ENCODE data around the gene SCUBE1. TPM values are rescaled to one million over a fixed set of nuclear protein-coding genes. Genes with fewer than 3 reads are reported as not detected.
A peak's percentile ranks its signal among the peaks of the same experiment; 100 is the strongest.

Gene SCUBE1
- total and polyA plus RNA-seq, 4 donors: 1.6 to 7.9 (median 5.0) TPM

- TF ChIP-seq, protein P1, sequence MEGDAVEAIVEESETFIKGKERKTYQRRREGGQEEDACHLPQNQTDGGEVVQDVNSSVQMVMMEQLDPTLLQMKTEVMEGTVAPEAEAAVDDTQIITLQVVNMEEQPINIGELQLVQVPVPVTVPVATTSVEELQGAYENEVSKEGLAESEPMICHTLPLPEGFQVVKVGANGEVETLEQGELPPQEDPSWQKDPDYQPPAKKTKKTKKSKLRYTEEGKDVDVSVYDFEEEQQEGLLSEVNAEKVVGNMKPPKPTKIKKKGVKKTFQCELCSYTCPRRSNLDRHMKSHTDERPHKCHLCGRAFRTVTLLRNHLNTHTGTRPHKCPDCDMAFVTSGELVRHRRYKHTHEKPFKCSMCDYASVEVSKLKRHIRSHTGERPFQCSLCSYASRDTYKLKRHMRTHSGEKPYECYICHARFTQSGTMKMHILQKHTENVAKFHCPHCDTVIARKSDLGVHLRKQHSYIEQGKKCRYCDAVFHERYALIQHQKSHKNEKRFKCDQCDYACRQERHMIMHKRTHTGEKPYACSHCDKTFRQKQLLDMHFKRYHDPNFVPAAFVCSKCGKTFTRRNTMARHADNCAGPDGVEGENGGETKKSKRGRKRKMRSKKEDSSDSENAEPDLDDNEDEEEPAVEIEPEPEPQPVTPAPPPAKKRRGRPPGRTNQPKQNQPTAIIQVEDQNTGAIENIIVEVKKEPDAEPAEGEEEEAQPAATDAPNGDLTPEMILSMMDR (IDR thresholded peaks at IDR 0.05; ENCODE audit: control extremely low read depth, extremely low read depth): no peak
- no peaks in the 10 kb centered on the region for H3K27me3 ChIP-seq (ENCODE audit: control insufficient read depth in 3 of 3, insufficient read depth in 3 of 3, low read length in 2 of 3)
- no peak for DNase-seq
- no peak overlapping the region for H3K27ac ChIP-seq (ENCODE audit: low read depth in 1 of 2, low read length in 1 of 2)
- no peak for ATAC-seq (ENCODE audit: insufficient read depth, low FRiP score)
- peaks cover 0 to 8% (median 0%) of the 10 kb centered on the region in 5 donors for H3K4me1 ChIP-seq (ENCODE audit: control insufficient read depth in 5 of 5, insufficient read depth in 5 of 5, low read length in 5 of 5)
- no peak overlapping the region for H3K9ac ChIP-seq (ENCODE audit: insufficient read depth in 1 of 2, low read length in 2 of 2)
- H3K4me3 ChIP-seq: no peak overlapping the region
- WGBS, 2 donors: 74 to 75% methylated on average over 19 of the region's 19 CpGs
- no peaks in the 10 kb centered on the region for H3K36me3 ChIP-seq (ENCODE audit: control insufficient read depth in 4 of 4, insufficient read depth in 4 of 4, low read length in 4 of 4)
- H3K9me3 ChIP-seq (ENCODE audit: control insufficient read depth in 4 of 4, insufficient read depth in 3 of 4, low read length in 3 of 4): no peaks in the 10 kb centered on the region
Observed at GRCh38 chr22:43275545-43276317, 67.4 kb downstream of the SCUBE1 start.

DNA sequence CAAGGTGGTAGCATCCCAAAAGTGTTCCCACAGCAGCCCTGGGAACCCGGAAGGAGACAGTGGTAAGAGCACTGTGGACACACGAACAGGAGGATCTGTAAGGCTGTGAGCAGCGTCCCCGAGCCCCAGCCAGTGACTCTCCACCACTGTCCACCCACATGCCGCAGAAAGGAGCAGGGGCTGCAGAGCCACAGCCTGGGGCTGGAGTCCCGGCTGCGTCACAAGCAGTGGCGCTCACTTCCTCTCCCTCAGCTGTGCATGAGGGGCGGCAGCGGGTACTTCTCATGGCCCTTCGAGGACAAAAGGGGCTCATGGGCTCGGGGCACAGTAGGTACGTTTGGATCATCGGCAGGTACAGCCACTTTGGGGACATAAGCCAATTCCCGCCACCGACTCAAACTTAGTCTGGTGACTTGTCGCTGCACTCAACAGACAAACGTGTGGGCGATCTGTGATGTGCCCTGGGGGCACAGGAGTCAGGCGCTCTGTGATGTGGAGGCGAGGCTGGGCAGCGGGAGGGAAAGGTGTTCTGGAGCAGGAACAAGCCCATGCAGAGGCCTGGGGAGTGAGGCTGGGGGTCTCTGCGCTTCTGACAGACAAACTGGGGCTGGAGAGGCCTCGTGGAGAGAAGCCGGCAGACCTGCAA lies 68.5 kb downstream of the SCUBE1 start:
- Histone ChIP-seq H3K4me1 (ENCODE audit: control insufficient read depth in 5 of 5, insufficient read depth in 5 of 5, low read length in 5 of 5) (peaks cover 0 to 8% (median 0%) of the 10 kb centered on the region in 5 donors), H3K27me3 (ENCODE audit: control insufficient read depth in 3 of 3, insufficient read depth in 3 of 3, low read length in 2 of 3) (no peaks in the 10 kb centered on the region), H3K9ac (ENCODE audit: insufficient read depth in 1 of 2, low read length in 2 of 2) (no peak overlapping the region), H3K36me3 (ENCODE audit: control insufficient read depth in 4 of 4, insufficient read depth in 4 of 4, low read length in 4 of 4) (no peaks in the 10 kb centered on the region), H3K9me3 (ENCODE audit: control insufficient read depth in 4 of 4, insufficient read depth in 3 of 4, low read length in 3 of 4) (no peaks in the 10 kb centered on the region), H3K4me3 (no peak overlapping the region), H3K27ac (ENCODE audit: low read depth in 1 of 2, low read length in 1 of 2) (no peak overlapping the region)
- no peak for DNase-seq
- TF ChIP-seq, protein P1 (IDR thresholded peaks at IDR 0.05; ENCODE audit: control extremely low read depth, extremely low read depth): no peak
- WGBS, 2 donors: 80 to 86% methylated on average over 25 of the region's 25 CpGs
- ATAC-seq (ENCODE audit: insufficient read depth, low FRiP score): no peak

DNA sequence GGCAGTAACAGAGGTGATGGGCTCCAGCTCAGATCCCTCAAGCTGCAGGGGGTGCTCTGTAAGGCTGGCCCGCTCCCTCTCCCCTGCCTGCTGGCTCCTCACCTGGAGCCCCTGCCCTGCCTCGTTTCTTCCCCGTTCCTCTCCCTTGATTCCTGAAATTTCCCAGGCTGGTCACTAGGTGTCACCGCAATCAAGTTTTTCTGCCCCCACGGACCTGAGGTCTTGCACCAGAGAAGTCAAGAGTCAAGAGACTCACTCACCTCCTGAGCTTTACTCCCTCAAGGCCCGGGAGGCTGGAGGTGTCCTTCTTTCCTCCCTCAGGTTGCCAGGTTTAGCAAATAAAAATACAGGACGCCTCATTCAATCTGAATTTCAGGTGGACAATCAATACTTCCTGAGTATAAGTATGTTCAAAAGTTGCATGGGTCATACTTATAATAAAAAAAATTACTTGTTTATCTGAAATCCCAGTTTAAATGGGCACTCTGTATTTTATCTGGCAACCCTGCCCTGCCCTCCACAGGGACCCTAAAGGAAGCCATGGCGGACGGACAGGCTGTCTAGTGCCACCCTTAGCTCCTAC lies 69.2 kb downstream of the SCUBE1 start:
- peak; percentile 45 for ATAC-seq (ENCODE audit: insufficient read depth, low FRiP score)
- 29 to 35% methylated on average over 9 of the region's 9 CpGs for WGBS, 2 donors
- DNase-seq: peak; percentile 56 to 73 (median 60)
- Histone ChIP-seq H3K4me3 (no peak overlapping the region), H3K9ac (ENCODE audit: insufficient read depth in 1 of 2, low read length in 2 of 2) (no peak overlapping the region), H3K27me3 (ENCODE audit: control insufficient read depth in 3 of 3, insufficient read depth in 3 of 3, low read length in 2 of 3) (no peaks in the 10 kb centered on the region), H3K9me3 (ENCODE audit: control insufficient read depth in 4 of 4, insufficient read depth in 3 of 4, low read length in 3 of 4) (no peaks in the 10 kb centered on the region), H3K27ac (ENCODE audit: low read depth in 1 of 2, low read length in 1 of 2) (no peak overlapping the region), H3K4me1 (ENCODE audit: control insufficient read depth in 5 of 5, insufficient read depth in 5 of 5, low read length in 5 of 5) (peaks cover 0 to 8% (median 0%) of the 10 kb centered on the region in 5 donors), H3K36me3 (ENCODE audit: control insufficient read depth in 4 of 4, insufficient read depth in 4 of 4, low read length in 4 of 4) (no peaks in the 10 kb centered on the region)
- TF ChIP-seq, protein P1 (IDR thresholded peaks at IDR 0.05; ENCODE audit: control extremely low read depth, extremely low read depth): peak; percentile 81
